Measurements from ENCODE around the gene RNF11. TPM values are rescaled to one million over a fixed set of nuclear protein-coding genes. Genes with fewer than 3 reads are reported as not detected.

Gene RNF11
- polyA plus RNA-seq, 3 donors = 25.3 to 30.4 (median 28.4) TPM

DNA sequence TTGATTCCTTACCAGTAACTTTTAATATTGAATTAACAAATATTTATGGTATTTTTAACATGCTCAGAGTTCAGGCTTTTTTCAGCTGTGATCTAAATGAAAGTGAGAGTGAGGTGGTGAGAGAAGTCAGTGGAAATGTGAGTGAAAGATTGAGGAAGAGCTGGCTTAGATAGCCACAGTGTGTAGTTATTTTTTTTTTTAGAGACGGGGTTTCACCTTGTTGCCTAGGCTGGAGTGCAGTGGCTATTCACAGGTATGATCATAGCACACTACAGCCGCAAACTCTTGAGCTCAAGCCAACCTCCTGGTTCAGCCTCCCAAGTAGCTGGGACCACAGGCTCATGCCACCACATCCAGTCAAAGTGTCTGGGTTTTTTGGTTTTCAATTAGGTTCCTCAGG, 10.9 kb downstream of the RNF11 start:
- Mint-ChIP-seq H3K27ac (peak overlapping the region in 2 of 7 donors; percentile 18 to 51), H3K4me1 (peaks cover 27% of the 10 kb centered on the region), H3K36me3 (peaks cover 20 to 34% of the 10 kb centered on the region in 2 donors), H3K4me3 (no peak overlapping the region), H3K27me3 (ENCODE audit: low read depth in 3 of 3) (no peaks in the 10 kb centered on the region), H3K9me3 (no peaks in the 10 kb centered on the region)
- Histone ChIP-seq H4K20me1 (ENCODE audit: insufficient read depth, low read length) (peaks cover 99% of the 10 kb centered on the region), H3K9me3 (replicated peaks in 1 of 2; ENCODE audit: control insufficient read depth in 1 of 2, insufficient read depth in 1 of 2, low read length in 2 of 2) (no peaks in the 10 kb centered on the region), H3K4me2 (replicated peaks; ENCODE audit: extremely low read depth, low read length, poor library complexity, severe bottlenecking) (no peak overlapping the region), H3K79me2 (ENCODE audit: insufficient read depth, low read length) (peaks cover 100% of the 10 kb centered on the region), H3K4me1 (ENCODE audit: control insufficient read depth in 1 of 2, insufficient read depth in 2 of 2, low read length in 2 of 2) (peaks cover 3 to 6% of the 10 kb centered on the region in 2 donors), H3K36me3 (replicated peaks in 1 of 2; ENCODE audit: control insufficient read depth in 1 of 2, insufficient read depth in 2 of 2, low read length in 2 of 2) (peaks cover 4 to 17% of the 10 kb centered on the region in 2 donors), H3K9ac (ENCODE audit: insufficient read depth, low read length, poor library complexity, severe bottlenecking) (no peak overlapping the region), H3K27ac (ENCODE audit: low read depth in 1 of 2, low read length in 2 of 2) (peak overlapping the region in 1 of 2 donors; percentile 28), H3K4me3 (replicated peaks in 1 of 3; ENCODE audit: low read depth in 2 of 3, low read length in 3 of 3) (no peak overlapping the region), H3K27me3 (ENCODE audit: control insufficient read depth in 2 of 2, insufficient read depth in 2 of 2, low read length in 2 of 2) (no peaks in the 10 kb centered on the region), H2AFZ (ENCODE audit: insufficient read depth, low read depth, low read length, poor library complexity, severe bottlenecking) (no peak overlapping the region)
- DNase-seq = no peak
- no peak for TF ChIP-seq CTCF (IDR thresholded peaks at IDR 0.05)
- 60% methylated on average over 1 of the region's 2 CpGs for WGBS (ENCODE audit: insufficient coverage)
- intact Hi-C loops (cut with micrococcal nuclease) = no loop called here

DNA sequence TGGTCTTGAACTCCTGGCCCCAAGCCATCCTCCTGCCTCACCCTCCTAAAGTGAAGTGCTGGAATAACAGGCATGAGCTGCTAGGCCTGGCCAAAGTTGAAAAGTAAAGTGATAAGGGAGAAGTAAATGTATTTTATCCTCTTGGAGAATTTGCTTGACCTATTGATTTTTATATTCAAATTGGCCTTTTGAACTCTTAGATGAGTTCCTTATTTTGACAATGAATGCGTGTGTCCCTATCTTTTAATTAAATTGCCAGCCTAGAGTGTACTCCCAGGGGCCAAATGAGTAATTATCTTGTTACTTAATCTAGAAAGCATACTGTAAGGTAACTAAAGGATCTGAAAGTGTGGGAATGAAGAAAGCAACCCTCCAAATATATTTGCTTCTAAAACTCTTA, 11.4 kb downstream of the RNF11 start:
- no CpG with 5 or more reads among the region's 1 CpG for WGBS (ENCODE audit: insufficient coverage)
- H3K4me1 ChIP-seq (ENCODE audit: control insufficient read depth in 1 of 2, insufficient read depth in 2 of 2, low read length in 2 of 2) = peaks cover 3 to 6% of the 10 kb centered on the region in 2 donors
- peaks cover 100% of the 10 kb centered on the region for H3K79me2 ChIP-seq (ENCODE audit: insufficient read depth, low read length)
- Mint-ChIP-seq H3K9me3 (no peaks in the 10 kb centered on the region), H3K4me1 (peaks cover 31% of the 10 kb centered on the region), H3K27ac (peak overlapping the region in 2 of 7 donors; percentile 18 to 51), H3K27me3 (ENCODE audit: low read depth in 3 of 3) (no peaks in the 10 kb centered on the region), H3K4me3 (no peak overlapping the region), H3K36me3 (peaks cover 19 to 32% of the 10 kb centered on the region in 2 donors)
- H3K9me3 ChIP-seq (replicated peaks in 1 of 2; ENCODE audit: control insufficient read depth in 1 of 2, insufficient read depth in 1 of 2, low read length in 2 of 2) = no peaks in the 10 kb centered on the region
- no peak for DNase-seq
- peaks cover 4 to 15% of the 10 kb centered on the region in 2 donors for H3K36me3 ChIP-seq (replicated peaks in 1 of 2; ENCODE audit: control insufficient read depth in 1 of 2, insufficient read depth in 2 of 2, low read length in 2 of 2)
- intact Hi-C loops (cut with micrococcal nuclease) = no loop called here
- H3K4me2 ChIP-seq (replicated peaks; ENCODE audit: extremely low read depth, low read length, poor library complexity, severe bottlenecking) = no peak overlapping the region
- no peak overlapping the region for H3K4me3 ChIP-seq (replicated peaks in 1 of 3; ENCODE audit: low read depth in 2 of 3, low read length in 3 of 3)
- TF ChIP-seq CTCF (IDR thresholded peaks at IDR 0.05) = no peak
- H3K27ac ChIP-seq (ENCODE audit: low read depth in 1 of 2, low read length in 2 of 2) = peak overlapping the region in 1 of 2 donors; percentile 28
- no peak overlapping the region for H2AFZ ChIP-seq (ENCODE audit: insufficient read depth, low read depth, low read length, poor library complexity, severe bottlenecking)
- H4K20me1 ChIP-seq (ENCODE audit: insufficient read depth, low read length) = peaks cover 100% of the 10 kb centered on the region
- no peak overlapping the region for H3K9ac ChIP-seq (ENCODE audit: insufficient read depth, low read length, poor library complexity, severe bottlenecking)
- no peaks in the 10 kb centered on the region for H3K27me3 ChIP-seq (ENCODE audit: control insufficient read depth in 2 of 2, insufficient read depth in 2 of 2, low read length in 2 of 2)
